ENCODE measurements around the gene PRKN.

DNA sequence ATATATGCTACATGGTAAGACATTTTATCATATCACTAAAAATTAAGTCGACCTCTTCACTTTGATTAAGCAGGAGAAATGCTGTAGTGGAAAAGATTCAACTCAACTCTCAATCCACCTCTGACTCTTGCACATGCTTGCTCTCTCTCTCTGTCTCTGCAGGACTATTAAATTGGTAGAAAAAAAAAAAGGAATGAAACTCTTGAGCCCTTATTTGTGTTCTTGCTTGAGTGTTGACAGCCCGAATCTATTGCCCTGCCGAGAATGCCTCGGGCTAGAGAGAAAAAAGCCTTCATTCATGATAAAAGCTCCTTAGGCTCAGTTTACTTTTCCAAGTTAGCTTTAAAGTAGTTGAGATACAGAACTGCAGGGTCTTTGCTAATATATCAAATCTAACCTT lies 722.2 kb downstream of the PRKN start:
- TF ChIP-seq CTCF (IDR thresholded peaks at IDR 0.05 in 8 of 11, conservative IDR thresholded peaks at IDR 0.05 in 3 of 11) (no peak), POLR2A (IDR thresholded peaks at IDR 0.05) (no peak)
